Middle frontal gyrus (tissue), 1 donor: ENCODE data around the gene RNF138.
A peak's percentile ranks its signal among the peaks of the same experiment; 100 is the strongest.
"Not testable (repeated sequence)": the region's sequence is repeated elsewhere in the genome, so short reads cannot be mapped to it uniquely, and the experiment has no call there.

ENCODE experiments used
- DNase-seq: peaks from one replicate; pipeline ENCODE4 v3.0.0-alpha.2; 2015; ENCODE audit warnings: low spot score; ENCODE audit errors: extremely low spot score

Gene RNF138

DNA sequence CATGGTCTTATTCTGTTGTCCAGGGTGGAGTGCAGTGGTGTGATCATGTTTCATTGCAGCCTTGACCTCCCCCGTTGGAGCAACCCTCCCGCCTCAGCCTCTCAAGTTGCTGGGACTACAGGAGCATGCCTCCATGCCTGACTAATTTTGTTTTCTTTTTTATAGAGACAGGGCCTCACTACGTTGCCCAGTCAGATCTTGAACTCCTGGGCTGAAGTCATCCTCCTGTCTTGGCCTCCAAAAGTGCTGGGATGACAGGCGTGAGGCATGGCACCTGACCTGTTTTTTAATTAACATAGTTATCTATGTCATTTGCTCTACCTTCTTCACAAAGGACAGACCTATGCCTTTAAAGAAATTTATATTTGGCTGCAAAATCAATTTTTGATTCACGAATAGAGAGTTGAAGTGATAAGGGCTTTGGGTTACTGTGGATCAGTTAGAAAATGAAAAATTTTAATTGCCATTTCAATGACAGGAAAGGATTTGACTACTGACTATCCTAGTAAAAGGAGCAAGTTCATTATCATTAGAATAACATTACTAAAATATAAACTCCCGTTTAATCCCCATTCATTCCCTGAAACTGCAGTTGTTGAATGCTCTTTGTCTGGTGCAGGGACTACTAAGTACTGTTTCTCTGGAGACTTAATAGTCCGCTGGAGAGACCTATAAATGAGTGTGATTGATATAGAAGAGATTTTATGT is 3.7 kb downstream of the RNF138 start:
- DNase-seq: no peak

DNA sequence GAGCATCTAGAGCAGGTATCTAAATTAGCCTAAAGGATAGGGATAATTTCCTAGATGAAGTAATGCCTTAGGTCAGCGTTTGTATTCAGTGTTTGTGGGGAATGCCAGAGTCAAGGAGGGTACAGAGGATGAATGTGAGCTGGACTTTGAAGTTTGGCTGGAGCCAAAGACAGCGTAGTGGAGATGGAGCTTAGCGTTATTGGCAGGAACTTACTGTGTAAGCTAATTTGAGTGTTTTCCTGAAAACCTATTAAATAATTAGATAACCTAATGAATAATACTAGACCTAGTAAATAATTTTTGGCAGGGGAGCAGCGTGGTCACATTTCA is 4.2 kb downstream of the RNF138 start:
- DNase-seq: no peak

DNA sequence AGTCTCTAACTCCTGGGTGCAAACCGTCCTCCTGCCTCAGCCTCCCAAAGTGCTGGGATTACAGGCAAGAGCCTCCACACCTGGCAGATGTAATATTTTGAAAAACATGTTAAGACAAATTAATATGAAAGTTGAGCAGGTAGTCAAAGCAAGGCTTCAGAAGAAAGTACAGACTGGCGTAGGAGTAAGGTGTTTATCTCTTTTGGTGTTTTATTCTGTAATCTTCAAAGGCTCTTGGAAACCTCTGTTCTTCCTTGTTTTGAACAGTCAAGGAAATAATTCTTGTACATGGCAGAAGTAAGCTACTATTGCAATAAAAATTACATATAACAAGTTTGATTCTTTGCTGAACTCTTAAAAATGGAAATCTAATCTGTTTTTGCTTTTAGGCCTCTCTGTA is 5.3 kb downstream of the RNF138 start:
- DNase-seq: no peak

DNA sequence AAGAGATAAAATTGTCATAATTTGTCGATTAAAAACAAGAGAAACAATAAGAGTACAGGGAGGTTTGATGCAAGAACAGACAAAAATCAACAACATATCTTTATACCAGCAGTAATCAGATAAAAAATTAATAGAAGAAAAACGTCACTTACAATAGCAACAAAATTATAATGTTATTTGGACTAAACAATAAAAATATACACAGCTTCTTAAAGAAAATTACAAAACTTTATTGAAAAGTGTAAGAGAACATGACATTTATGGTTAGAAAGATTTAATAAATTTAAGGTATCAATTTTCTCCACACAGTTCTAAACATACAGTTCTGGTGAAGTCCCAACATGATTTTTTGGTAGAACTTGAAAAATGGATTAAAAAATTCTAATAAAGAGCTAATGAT is 12.8 kb downstream of the RNF138 start:
- no peak for DNase-seq

DNA sequence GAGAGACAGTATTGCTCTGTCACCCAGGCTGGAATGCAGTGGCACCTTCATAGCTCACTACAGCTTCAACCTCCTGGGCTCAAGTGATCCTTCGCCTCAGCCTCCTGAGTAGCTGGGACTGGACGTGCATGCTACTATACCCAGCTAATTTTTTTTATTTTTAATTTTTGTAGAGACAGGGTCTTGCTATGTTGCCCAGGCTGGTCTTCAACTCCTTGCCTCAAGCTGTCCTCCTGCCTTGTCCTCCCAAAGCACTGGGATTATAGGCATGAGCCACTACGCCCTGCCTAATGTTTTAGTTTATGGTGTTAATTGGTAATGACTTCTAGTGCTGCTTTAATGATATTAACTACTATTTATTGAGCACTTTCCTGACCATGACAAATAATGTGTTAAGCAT is 18.3 kb downstream of the RNF138 start:
- DNase-seq: no peak

DNA sequence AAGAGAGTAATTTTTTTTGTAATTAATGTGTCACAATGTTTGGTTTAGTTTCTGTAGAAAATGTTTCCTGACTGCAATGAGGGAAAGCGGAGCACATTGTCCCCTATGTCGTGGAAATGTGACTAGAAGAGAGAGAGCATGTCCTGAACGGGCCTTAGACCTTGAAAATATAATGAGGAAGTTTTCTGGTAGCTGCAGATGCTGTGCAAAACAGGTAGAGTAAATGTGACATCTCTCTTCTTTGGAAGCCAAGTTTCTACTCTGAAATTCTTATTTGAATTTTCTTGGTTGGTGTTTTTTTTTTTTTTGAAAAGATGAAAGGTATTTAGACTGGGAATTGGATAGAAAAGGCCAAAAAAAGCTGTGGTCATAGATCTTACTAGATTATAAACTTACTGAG is 20.0 kb downstream of the RNF138 start:
- DNase-seq: no peak

DNA sequence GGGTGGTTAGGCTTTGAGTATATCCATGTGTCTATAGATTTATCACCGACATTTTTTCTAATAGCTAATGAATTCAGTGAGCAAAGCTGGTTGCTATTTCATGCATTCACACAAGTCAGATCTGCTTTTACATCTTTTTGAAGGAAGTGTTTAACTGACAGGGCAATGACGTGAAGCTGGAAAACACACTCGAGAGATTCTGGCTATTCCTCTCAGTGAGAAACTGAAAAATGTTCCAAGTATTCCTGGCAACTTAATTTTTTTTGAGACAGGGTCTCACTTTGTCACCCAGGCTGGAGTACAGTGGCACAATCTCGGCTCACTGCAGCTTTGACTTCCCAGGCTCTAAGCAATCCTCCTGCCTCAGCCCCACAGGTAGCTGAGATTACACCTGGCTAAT is 21.2 kb downstream of the RNF138 start:
- no peak for DNase-seq

DNA sequence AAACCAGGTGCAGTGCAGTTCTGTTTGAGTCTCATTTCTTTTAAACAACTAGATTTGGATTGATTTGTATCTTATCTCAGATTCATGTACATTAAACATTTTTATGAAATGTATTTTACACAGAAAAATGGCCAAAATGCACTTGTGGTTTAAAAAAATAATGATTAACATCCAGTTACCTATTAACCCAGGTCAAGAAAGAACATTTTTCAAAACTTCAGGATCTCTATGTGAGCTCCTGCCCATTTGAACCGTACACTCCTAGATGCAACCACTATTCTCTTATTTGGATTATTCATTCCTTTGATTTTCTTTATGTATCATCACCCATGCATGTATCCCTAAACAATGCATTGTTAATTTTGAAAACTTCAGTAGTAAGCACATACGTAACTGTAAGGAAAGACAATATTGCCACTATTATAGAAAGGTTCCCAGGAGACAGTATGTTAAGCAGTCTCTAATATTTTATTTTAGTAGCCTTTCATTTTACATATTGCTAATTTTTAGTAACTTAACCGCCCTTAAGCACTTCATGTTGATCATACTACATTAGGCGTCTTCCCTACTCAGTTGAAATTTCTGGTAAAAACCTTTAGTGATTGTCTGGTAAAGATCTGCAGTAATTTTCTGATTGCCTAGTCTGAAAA is 22.7 kb downstream of the RNF138 start:
- DNase-seq: no peak

DNA sequence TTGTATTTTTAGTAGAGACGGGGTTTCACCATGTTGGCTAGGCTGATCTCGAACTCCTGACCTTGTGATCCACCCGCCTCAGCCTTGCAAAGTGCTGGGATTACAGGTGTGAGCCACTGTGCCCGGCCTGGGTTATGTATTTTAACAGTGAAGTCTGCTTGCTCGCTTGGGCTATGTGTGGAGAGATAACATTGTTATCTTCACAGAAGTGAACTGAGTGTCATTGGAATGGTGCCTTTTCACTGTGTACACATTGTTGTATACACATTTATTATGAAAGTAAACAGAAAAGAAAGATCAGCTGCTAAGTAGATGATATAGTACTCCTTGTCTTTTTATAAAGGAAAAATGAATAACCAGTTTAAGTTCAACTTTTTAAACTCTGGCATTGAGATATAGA is 30.4 kb downstream of the RNF138 start:
- DNase-seq: no peak

DNA sequence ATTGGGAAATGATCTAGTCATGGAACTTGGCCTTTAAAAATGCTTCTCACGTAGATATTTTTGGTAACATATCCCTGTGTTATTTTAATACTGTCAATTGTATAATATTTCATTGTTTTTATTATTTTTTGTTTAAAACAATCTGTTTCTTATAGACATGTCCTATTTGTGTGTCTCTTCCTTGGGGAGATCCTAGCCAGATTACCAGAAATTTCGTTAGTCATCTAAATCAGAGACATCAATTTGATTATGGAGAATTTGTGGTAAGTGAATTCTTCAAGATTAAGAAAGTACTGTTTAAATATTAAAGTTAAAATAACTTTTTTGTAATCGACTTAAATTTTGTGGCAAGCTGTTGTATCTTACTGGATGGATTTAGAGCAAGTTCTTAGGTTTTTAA is 34.9 kb downstream of the RNF138 start:
- no peak for DNase-seq

DNA sequence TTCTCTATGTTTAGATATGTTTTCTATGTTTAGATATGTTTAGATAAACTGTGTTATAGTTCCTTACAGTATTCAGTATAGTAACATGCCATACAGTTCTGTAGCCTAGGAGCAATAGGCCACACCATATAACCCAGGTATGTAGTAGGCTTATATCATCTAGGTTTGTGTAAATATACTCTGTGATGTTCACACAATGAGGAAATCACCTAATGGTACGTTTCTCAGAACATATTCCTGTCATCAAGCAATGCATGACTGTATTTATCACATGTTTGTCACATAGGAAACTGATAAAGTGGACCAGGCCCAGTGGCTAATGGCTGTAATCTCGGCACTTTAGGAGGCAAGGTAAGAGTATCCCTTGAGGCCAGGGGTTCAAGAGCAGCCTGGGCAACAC is 44.0 kb downstream of the RNF138 start:
- no peak for DNase-seq

DNA sequence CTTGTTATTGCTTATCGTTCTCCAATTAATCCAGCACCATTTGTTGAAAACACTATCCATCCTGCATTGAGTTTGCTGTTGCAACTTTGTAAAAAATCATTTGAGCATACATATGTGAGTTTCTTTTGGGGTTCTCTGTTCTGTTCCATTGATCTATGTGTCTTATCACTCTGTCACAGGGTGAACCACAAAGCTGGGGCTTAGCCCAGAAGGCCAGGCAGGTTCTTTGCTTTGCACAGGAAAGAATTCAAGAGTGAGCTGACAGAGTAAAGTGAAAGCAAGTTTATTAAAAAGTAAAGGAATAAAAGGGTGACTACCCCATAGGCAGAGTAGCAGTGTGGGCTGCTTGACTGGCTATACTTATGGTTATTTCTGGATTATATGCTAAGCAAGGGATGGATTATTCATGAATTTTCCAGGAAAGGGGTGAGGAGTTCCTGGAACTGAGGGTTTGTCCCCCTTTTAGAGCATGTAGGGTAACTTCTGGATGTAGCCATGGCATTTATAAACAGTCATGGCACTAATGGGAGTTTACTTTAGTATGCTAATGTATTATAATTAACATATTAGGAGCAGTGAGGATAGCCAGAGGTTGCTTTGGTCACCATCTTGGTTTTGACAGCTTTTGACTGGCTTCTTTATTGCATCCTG is 46.8 kb downstream of the RNF138 start:
- DNase-seq: no peak

DNA sequence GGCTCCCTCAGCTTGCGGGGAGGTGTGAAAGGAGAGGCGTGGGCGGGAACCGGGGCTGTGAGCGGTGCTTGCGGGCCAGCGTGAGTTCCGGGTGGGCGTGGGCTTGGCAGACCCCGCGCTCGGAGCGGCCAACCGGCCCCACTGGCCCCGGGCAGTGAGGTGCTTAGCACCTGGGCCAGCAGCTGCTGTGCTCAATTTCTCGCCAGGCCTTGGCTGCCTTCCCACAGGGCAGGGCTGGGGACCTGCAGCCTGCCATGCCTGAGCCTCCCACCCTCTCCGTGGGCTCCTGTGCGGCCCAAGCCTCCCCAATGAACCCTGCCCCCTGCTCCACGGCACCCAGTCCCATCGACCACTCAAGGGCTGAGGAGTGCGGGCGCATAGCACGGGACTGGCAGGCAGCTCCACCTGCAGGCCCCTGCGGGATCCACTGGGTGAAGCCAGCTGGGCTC is 48.2 kb downstream of the RNF138 start:
- DNase-seq: no peak

DNA sequence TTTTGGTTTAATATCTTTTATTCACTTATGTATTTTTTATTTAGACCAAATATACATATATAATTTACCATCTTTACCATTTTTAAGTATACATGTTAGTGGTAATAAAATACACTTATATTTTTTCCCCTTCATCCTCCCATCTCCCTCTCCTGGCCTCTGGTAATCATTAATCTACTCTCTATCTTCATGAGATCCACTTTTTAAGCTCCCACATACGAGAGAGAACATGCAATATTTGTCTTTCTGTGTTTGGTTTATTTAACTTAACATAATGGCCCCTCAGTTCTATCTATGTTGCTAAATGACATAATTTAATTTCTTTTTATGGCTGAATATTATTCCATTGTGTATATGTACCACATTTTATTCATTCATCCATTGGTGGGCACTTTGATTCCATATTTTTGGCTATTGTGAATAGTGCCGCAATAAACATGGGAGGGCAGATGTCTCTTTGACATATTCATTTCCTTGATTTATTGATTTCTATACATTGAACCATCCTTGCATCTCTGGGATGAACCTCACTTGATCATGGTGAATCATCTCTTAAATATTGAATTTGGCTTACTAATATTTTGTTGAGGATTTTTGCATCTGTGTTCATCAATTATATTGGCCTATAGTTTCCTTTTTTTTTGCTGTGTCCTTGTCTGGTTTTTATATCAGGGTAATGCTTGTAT is 56.7 kb downstream of the RNF138 start:
- DNase-seq: no peak

DNA sequence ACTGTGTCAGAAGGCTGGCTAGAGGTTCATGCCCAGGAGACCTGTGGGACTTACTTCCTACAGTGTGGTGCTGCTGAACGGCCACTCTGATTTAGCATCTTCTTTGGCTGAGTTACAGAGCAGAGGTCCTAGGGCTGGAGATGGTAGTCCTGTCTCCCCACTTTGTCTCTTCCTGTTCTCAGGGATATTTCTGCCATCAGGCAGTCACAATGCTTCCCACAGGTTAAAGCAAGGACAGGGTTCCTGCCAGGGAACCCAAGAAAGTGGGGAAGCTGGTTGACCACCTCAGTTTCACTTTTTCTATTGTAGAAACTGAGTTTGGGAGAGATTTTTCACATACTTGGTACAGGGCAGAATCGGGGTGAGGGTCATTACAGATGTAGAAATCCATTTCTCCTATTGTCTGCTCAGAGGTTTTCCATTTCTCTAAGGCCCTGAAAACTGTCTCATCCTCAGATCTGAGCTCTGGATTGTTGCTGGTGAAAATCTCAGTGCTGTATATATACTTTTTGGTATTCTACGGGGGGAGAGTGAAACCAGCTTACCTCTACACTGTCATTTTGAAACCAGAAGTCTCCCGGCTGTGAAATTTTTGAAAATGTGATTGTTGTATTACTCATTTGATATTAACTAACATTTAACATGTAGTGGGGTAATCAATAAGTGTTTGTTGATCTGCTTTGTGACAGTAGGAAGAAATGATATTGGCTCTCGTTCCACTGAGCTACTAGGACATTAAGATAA is 61.2 kb downstream of the RNF138 start:
- DNase-seq: no peak

DNA sequence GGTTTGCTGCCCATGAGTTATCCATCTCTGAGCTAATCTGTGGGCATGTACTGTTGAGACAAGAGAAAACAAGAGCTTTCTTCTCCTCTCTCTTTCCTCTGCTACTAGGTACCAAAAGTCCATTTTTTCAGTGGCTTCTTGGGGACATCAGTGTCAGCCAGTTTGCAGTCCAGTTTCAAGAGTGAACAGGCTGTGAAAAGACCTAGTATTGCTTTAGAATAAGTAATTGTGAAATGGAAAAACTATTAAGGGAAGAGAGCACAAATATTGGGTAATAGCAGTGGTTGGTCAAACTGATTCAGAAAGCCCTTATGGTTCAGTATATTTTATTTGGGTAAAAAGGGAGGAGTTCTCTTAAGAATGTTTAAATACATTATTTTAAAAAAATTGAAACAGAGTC is 65.2 kb downstream of the RNF138 start:
- no peak for DNase-seq

DNA sequence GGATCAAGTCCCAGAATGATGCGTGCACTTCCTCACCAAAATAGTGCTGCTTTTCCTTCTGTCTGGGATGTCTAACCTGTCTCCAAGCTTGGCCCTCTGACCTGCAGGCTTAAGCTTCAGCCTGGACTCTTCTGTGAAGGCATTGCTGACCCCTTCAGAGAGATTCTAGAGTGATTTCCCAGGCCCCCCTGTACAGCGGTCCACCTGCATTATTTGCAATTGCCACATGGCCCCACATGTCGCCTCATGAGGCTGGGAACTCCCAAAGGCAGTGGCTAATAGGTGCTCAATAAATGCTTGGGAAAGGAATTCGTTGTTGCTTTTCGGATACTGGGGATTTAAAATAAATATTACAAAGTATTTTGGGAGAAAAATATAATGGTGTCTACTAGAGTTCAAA is 65.9 kb downstream of the RNF138 start:
- no peak for DNase-seq

DNA sequence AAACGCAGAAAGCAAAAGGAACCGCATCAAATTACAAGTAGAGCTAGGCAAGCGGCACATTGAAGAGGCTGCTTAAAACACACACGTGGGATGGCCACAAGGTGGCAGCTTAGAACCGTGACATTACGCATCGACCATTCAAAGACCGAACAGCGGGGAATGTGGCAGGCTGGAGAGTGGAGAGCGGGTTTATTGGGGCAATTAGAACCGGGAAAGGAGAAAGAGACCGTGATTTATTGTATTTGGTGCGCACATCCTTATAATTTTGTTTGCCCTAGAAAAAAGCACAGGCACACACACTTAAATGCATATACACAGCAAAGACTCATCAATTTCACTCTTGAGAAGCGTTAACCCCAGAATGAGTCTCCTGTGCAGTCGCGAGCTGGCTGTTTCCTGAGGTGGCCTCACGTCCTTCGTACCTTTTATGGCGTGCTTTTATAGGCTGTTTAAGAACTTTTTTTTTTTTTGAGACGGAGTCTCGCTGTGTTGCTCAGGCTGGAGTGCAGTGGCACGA is 66.5 kb downstream of the RNF138 start:
- peak; percentile 81 for DNase-seq

DNA sequence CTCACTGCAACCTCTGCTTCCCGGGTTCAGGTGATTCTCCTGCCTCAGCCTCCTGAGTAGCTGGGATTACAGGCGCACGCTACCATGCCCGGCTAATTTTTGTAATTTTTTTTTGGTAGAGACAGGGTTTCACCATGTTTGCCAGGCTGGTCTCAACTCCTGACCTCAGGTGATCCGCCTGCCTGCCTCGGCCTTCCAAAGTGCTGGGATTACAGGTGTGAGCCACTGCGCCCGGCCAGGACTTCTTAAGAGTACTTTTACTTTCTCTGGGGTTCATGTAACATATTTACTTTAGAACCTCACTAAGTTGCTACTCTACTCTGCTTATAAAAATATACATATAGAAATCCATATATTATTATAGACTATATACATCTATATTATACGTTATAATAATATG is 67.0 kb downstream of the RNF138 start:
- DNase-seq: not testable (repeated sequence)

DNA sequence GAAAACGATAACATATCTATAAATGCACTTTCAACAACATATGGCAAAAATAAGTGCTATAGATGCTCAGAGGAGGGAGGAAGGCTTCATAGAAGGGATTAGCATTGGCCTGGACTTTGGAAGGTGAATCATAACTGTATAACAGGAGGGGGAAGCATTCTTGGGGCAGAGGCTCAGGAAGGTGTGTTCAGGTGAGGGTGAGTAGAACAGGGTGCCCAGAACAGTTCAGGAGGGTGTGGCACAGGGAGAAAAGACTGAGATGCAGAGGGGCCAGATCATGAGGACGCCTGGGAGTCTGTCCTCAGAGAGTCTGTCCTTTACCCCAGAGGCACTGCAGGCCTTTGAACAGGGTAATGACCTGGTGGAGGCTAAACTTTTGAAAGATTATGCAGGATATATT is 68.9 kb downstream of the RNF138 start:
- DNase-seq: no peak

DNA sequence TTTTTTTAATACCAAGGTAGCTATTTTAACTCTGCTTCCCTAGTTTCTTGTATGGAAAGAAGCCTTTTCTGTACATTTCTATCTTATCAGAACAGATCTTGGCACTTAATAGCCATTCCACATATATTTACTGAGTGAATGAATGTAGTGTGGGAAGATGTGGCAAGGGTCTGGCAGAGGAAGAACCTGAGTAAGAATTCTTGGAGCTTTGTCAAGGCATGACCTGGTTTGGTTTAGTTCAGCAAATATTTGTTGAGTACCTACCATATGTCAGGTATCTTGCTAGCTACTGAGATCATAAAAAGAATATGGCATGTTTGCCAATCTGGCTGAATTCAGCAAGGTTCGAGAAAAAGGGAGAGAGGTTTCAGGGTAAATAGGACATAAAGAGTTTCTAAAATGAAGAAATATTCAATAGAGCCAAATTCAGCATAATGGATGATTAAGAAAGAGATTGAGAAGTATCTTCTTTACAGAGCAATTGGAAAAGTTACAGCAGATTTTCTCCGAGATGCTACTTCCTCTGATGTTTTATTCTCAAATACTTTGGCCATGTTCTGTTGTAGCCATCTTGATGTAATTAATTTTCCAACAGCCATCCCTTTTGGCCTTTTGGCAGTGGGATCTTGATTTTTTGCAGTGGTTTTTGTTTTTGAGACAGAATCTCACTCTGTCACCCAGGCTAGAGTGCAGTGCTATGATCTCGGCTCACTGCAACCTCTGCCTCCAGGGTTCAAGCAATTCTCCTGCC is 76.5 kb downstream of the RNF138 start:
- DNase-seq: no peak
